ENCODE data around the gene ASH1L.
"Not testable (repeated sequence)": the region's sequence is repeated elsewhere in the genome, so short reads cannot be mapped to it uniquely, and the experiment has no call there.

Gene ASH1L

GRCh38 chr1:155300553-155301329, 261.9 kb downstream of the ASH1L start:
- no peak for DNase-seq

GRCh38 chr1:155300024-155300423, 262.6 kb downstream of the ASH1L start:
- no peak for DNase-seq

- no peak for DNase-seq
Measured at GRCh38 chr1:155297384-155297783, 265.2 kb downstream of the ASH1L start.

- no peak for DNase-seq
Measured at GRCh38 chr1:155296661-155297060, 265.9 kb downstream of the ASH1L start.

- DNase-seq, result no peak
Measured at GRCh38 chr1:155295942-155296267, 266.7 kb downstream of the ASH1L start.

GRCh38 chr1:155295183-155295941, 267.2 kb downstream of the ASH1L start:
- no peak for DNase-seq

- DNase-seq, result no peak
Measured at GRCh38 chr1:155294520-155295182, 268.0 kb downstream of the ASH1L start.

- no peak for DNase-seq
Measured at GRCh38 chr1:155293086-155293749, 269.4 kb downstream of the ASH1L start.

- DNase-seq, result not testable (repeated sequence)
Measured at GRCh38 chr1:155291006-155291405, 271.6 kb downstream of the ASH1L start.

GRCh38 chr1:155287987-155288543, 274.5 kb downstream of the ASH1L start:
- no peak for DNase-seq

GRCh38 chr1:155286544-155286943, 276.1 kb downstream of the ASH1L start:
- no peak for DNase-seq

GRCh38 chr1:155285631-155286044, 277.0 kb downstream of the ASH1L start:
- no peak for DNase-seq

Measured in OCI-M1 (cell line).